HG02981 (cell line): Measurements from ENCODE around the gene SLC6A8.

ENCODE experiments used
- ATAC-seq: cut with Tn5 transposase; IDR thresholded peaks from one replicate; pipeline ENCODE4 v1.9.1; 2021; ENCODE audit warnings: mild to moderate bottlenecking, moderate library complexity; ENCODE audit not compliant: unreplicated experiment

The SLC6A8 gene

GRCh38 chrX:153687121-153688039 is at the start of gene SLC6A8:
Gene SLC6A8 (plus strand): TSS chrX:153687926. CDS start chrX:153688575, 649 bp downstream.
- ATAC-seq, result no peak

GRCh38 chrX:153638041-153638371 is 49.7 kb upstream of the SLC6A8 start:
- no peak for ATAC-seq

GRCh38 chrX:153638436-153639176 is 49.1 kb upstream of the SLC6A8 start:
- no peak for ATAC-seq

- ATAC-seq, result no peak
Measured at GRCh38 chrX:153639177-153640044, 48.3 kb upstream of the SLC6A8 start.

GRCh38 chrX:153640045-153640686 is 47.6 kb upstream of the SLC6A8 start:
- no peak for ATAC-seq

- ATAC-seq, result no peak
Measured at GRCh38 chrX:153640736-153641575, 46.8 kb upstream of the SLC6A8 start.

- no peak for ATAC-seq
Measured at GRCh38 chrX:153641627-153642026, 46.1 kb upstream of the SLC6A8 start.

- no peak for ATAC-seq
Measured at GRCh38 chrX:153642051-153642654, 45.6 kb upstream of the SLC6A8 start.

GRCh38 chrX:153642655-153643430 is 44.9 kb upstream of the SLC6A8 start:
- ATAC-seq, result no peak

GRCh38 chrX:153643431-153644351 is 44.0 kb upstream of the SLC6A8 start:
- no peak for ATAC-seq

- no peak for ATAC-seq
Measured at GRCh38 chrX:153644356-153645125, 43.2 kb upstream of the SLC6A8 start.

- no peak for ATAC-seq
Measured at GRCh38 chrX:153645151-153645550, 42.6 kb upstream of the SLC6A8 start.

GRCh38 chrX:153645921-153646488 is 41.7 kb upstream of the SLC6A8 start:
- ATAC-seq, result no peak

GRCh38 chrX:153646620-153647373 is 40.9 kb upstream of the SLC6A8 start, which contains the start of gene DUSP9:
Gene DUSP9 (plus strand): TSS chrX:153647203. CDS start chrX:153647954, 751 bp downstream.
- ATAC-seq, result no peak
